IMR-90 (cell line): ENCODE results near the gene SLC22A6. TPM values are rescaled to one million over a fixed set of nuclear protein-coding genes. Genes with fewer than 3 reads are reported as not detected.

Experiments
- ATAC-seq: fragments of 200-7000 bp; cut with Tn5 transposase; 2 replicates; pipeline ENCODE4 v1.9.1; 2020; ENCODE audit warnings: low read depth, mild to moderate bottlenecking, moderate library complexity
- BruUV-seq: library from RNA; stranded (reverse); fragments of 400-500 nt; replicated peaks from 2 replicates; lab custom pipeline; 2021; lab: Mats Ljungman, UMichigan
- CTCF ChIA-PET: fragments of 300-600 bp; formaldehyde crosslinking; extraction: SDS; loops from one replicate; lab custom pipeline; 2021; ENCODE audit warnings: antibody characterized with exemption; lab: Yijun Ruan, JAX
- POLR2A ChIA-PET: fragments of 300-600 bp; sonication (Branson Sonifier 250); formaldehyde crosslinking; loops from one replicate; lab custom pipeline; 2022; ENCODE audit warnings: antibody characterized with exemption; ENCODE audit not compliant: unreplicated experiment; lab: Charles Lee
- DNase-seq: peaks from one replicate; pipeline ENCODE4 v3.0.0; 2013
- H2AFZ ChIP-seq: replicated peaks from 2 replicates; pipeline ENCODE3; 2013; ENCODE audit warnings: low read length, mild to moderate bottlenecking; ENCODE audit not compliant: poor library complexity
- H2AK5ac ChIP-seq: 2 replicates; pipeline ENCODE4 v1.6.1; 2013; ENCODE audit warnings: low read depth, low read length, inconsistent platforms
- H2AK9ac ChIP-seq: replicated peaks from 2 replicates; pipeline ENCODE3; 2013; ENCODE audit warnings: mild to moderate bottlenecking, low read depth, low read length, moderate library complexity; ENCODE audit not compliant: poor library complexity
- H2BK120ac ChIP-seq: 2 replicates; pipeline ENCODE4 v1.6.1; 2013; ENCODE audit warnings: low read depth, low read length, inconsistent platforms
- H2BK15ac ChIP-seq: 3 replicates; pipeline ENCODE4 v1.6.1; 2013; ENCODE audit warnings: low read depth, low read length, inconsistent platforms
- H2BK20ac ChIP-seq: 2 replicates; pipeline ENCODE4 v1.6.1; 2013; ENCODE audit warnings: low read depth, mild to moderate bottlenecking, inconsistent platforms, low read length, moderate library complexity
- H2BK5ac ChIP-seq: 2 replicates; pipeline ENCODE4 v1.6.1; 2013; ENCODE audit warnings: mild to moderate bottlenecking, low read depth, low read length, inconsistent platforms; ENCODE audit not compliant: poor library complexity, severe bottlenecking
- H3K14ac ChIP-seq: replicated peaks from 2 replicates; pipeline ENCODE4 v1.6.1; 2013; ENCODE audit warnings: low read depth, low read length, inconsistent platforms
- H3K18ac ChIP-seq: 2 replicates; pipeline ENCODE4 v1.6.1; 2013; ENCODE audit warnings: low read depth, low read length, control low read depth
- H3K23ac ChIP-seq: 2 replicates; pipeline ENCODE4 v1.6.1; 2013; ENCODE audit warnings: low read depth, low read length, inconsistent platforms
- H3K27ac ChIP-seq: 2 replicates; pipeline ENCODE4 v1.5.1; 2013; ENCODE audit warnings: mild to moderate bottlenecking, control low read depth, low read length; ENCODE audit not compliant: insufficient read depth
- H3K27me3 ChIP-seq: 2 replicates; pipeline ENCODE4 v1.6.1; 2013; ENCODE audit warnings: low read length; ENCODE audit not compliant: control insufficient read depth, insufficient read depth
- H3K36me3 ChIP-seq: 2 replicates; pipeline ENCODE4 v1.6.1; 2013; ENCODE audit warnings: low read length, mixed read lengths; ENCODE audit not compliant: control insufficient read depth, insufficient read depth
- H3K4ac ChIP-seq: 2 replicates; pipeline ENCODE4 v1.6.1; 2013; ENCODE audit warnings: low read depth, low read length, inconsistent platforms
- H3K4me1 ChIP-seq: 2 replicates; pipeline ENCODE4 v1.6.1; 2013; ENCODE audit warnings: low read length, mixed read lengths; ENCODE audit not compliant: control insufficient read depth, insufficient read depth
- H3K4me2 ChIP-seq: 2 replicates; pipeline ENCODE4 v1.6.1; 2013; ENCODE audit warnings: low read depth, mild to moderate bottlenecking, control low read depth, low read length, moderate library complexity
- H3K4me3 ChIP-seq: 2 replicates; pipeline ENCODE4 v1.5.1; 2013; ENCODE audit warnings: low read depth, mild to moderate bottlenecking, control low read depth, low read length, moderate library complexity; ENCODE audit not compliant: insufficient read depth
- H3K56ac ChIP-seq: 2 replicates; pipeline ENCODE4 v1.6.1; 2013; ENCODE audit warnings: low read length, inconsistent platforms; ENCODE audit not compliant: insufficient read depth; ENCODE audit errors: extremely low read depth
- H3K79me1 ChIP-seq, 2 experiments: 2 replicates each; pipeline ENCODE4 v1.6.1; 2013; ENCODE audit warnings: low read length in 2 of 2, inconsistent platforms in 1 of 2, low read depth in 1 of 2
- H3K9ac ChIP-seq: 2 replicates; pipeline ENCODE4 v1.6.1; 2013; ENCODE audit warnings: low read depth, low read length, control low read depth
- H3K9me1 ChIP-seq: 2 replicates; pipeline ENCODE4 v1.6.1; 2013; ENCODE audit warnings: low read length, inconsistent platforms; ENCODE audit not compliant: insufficient read depth
- H3K9me3 ChIP-seq: 2 replicates; pipeline ENCODE4 v1.6.1; 2013; ENCODE audit warnings: low read length; ENCODE audit not compliant: control insufficient read depth, insufficient read depth
- H4K20me1 ChIP-seq: 2 replicates; pipeline ENCODE4 v1.6.1; 2013; ENCODE audit warnings: low read length, inconsistent platforms; ENCODE audit not compliant: insufficient read depth
- H4K5ac ChIP-seq: 2 replicates; pipeline ENCODE4 v1.6.1; 2013; ENCODE audit warnings: mild to moderate bottlenecking, low read depth, low read length, control low read depth
- H4K8ac ChIP-seq, 2 experiments: 2 replicates each; pipeline ENCODE4 v1.6.1; 2013; ENCODE audit warnings: low read depth in 2 of 2, low read length in 2 of 2, control low read depth in 1 of 2, inconsistent platforms in 1 of 2
- H4K91ac ChIP-seq: 2 replicates; pipeline ENCODE4 v1.6.1; 2013; ENCODE audit warnings: low read depth, low read length, inconsistent platforms; ENCODE audit not compliant: insufficient read depth
- BHLHE40 ChIP-seq: fragments of 150-350 bp; IDR thresholded peaks from 2 replicates; pipeline ENCODE4 v1.6.1; 2016; ENCODE audit warnings: mild to moderate bottlenecking, low read depth, low read length
- CEBPB ChIP-seq: IDR thresholded peaks from 2 replicates; pipeline ENCODE4 v1.6.1; 2012; ENCODE audit warnings: low read depth, low read length, improper control_type of control experiment
- CHD1 ChIP-seq: IDR thresholded peaks from 2 replicates; pipeline ENCODE4 v1.6.1; 2012; ENCODE audit warnings: low read depth, low read length, improper control_type of control experiment
- ELK1 ChIP-seq: fragments of 150-350 bp; IDR thresholded peaks from 2 replicates; pipeline ENCODE4 v1.6.1; 2016; ENCODE audit warnings: low read depth, mild to moderate bottlenecking, low read length, moderate library complexity, borderline replicate concordance
- FOS ChIP-seq: fragments of 150-350 bp; IDR thresholded peaks from 2 replicates; pipeline ENCODE4 v1.6.1; 2016; ENCODE audit warnings: low read depth, low read length
- MAFK ChIP-seq: IDR thresholded peaks from 2 replicates; pipeline ENCODE4 v1.6.1; 2012; ENCODE audit warnings: low read depth, low read length, improper control_type of control experiment
- MAZ ChIP-seq: IDR thresholded peaks from 2 replicates; pipeline ENCODE4 v1.6.1; 2012; ENCODE audit warnings: low read depth, mild to moderate bottlenecking, low read length, improper control_type of control experiment, moderate library complexity, borderline replicate concordance
- MXI1 ChIP-seq: IDR thresholded peaks from 2 replicates; pipeline ENCODE4 v1.6.1; 2012; ENCODE audit warnings: low read depth, mild to moderate bottlenecking, low read length, moderate library complexity, borderline replicate concordance
- NFE2L2 ChIP-seq: fragments of 150-350 bp; IDR thresholded peaks from 2 replicates; pipeline ENCODE4 v1.6.1; 2016; ENCODE audit warnings: low read depth, mild to moderate bottlenecking, low read length
- POLR2A ChIP-seq: IDR thresholded peaks from 2 replicates; pipeline ENCODE4 v1.6.1; 2012; ENCODE audit warnings: mild to moderate bottlenecking, low read depth, low read length
- RAD21 ChIP-seq: IDR thresholded peaks from 2 replicates; pipeline ENCODE4 v1.6.1; 2012; ENCODE audit warnings: low read length, improper control_type of control experiment
- RCOR1 ChIP-seq: IDR thresholded peaks from 2 replicates; pipeline ENCODE4 v1.6.1; 2012; ENCODE audit warnings: mild to moderate bottlenecking, low read length, improper control_type of control experiment; ENCODE audit not compliant: insufficient replicate concordance
- RFX5 ChIP-seq: IDR thresholded peaks from 2 replicates; pipeline ENCODE4 v1.8.0; 2012; ENCODE audit warnings: low read depth, mild to moderate bottlenecking, low read length, moderate library complexity
- SMC3 ChIP-seq: fragments of 150-350 bp; IDR thresholded peaks from 2 replicates; pipeline ENCODE4 v1.6.1; 2016; ENCODE audit warnings: low read depth, mild to moderate bottlenecking, antibody characterized with exemption, low read length, moderate library complexity
- USF2 ChIP-seq: fragments of 150-350 bp; IDR thresholded peaks from 2 replicates; pipeline ENCODE4 v1.6.1; 2017; ENCODE audit warnings: mild to moderate bottlenecking, antibody characterized with exemption, low read length, low read depth
- WGBS, 2 experiments: methylation state at CpG; one replicate each; pipeline versions ENCODE4 v1.1.5 to v1.1.7; 2013; ENCODE audit warnings: missing lambda C conversion rate in 2 of 2; ENCODE audit not compliant: insufficient read length in 1 of 2; ENCODE audit errors: extremely low coverage in 2 of 2; 5-methylcytosine and 5-hydroxymethylcytosine counted together
- dilution Hi-C: fragments of 300-500 bp; cut with HindIII; formaldehyde crosslinking; loops from one replicate; pipeline ENCODE4 v1.14.3; 2018; ENCODE audit warnings: low sequenced_read_pairs; ENCODE audit not compliant: unreplicated experiment
- in situ Hi-C: fragments of 300-500 bp; cut with MboI; formaldehyde crosslinking; loops from 3 replicates; pipeline ENCODE4 v1.14.3; 2019; ENCODE audit warnings: low sequenced_read_pairs, inconsistent platforms, mixed read lengths
- intact Hi-C: fragments of 100-400 bp; cut with micrococcal nuclease; formaldehyde crosslinking; loops from 2 replicates; pipeline ENCODE4 v1.10.0; 2022
- polyA plus RNA-seq, 3 experiments: library from polyadenylated mRNA; depleted of rRNA; stranded (reverse); fragments of >200 nt; gene quantifications; 2 replicates each; pipeline ENCODE4 v1.2.3, GENCODE V29; 2012; ENCODE audit warnings: low replicate concordance in 1 of 3
- total RNA-seq: library from RNA; depleted of rRNA; stranded (reverse); fragments of >200 nt; gene quantifications from 2 replicates; pipeline ENCODE4 v1.2.3, GENCODE V29; 2012
- TF ChIP-seq, protein P1 (sequence below): conservative IDR thresholded peaks from 2 replicates; pipeline ENCODE4 v1.5.1; 2012; ENCODE audit warnings: mild to moderate bottlenecking, low read depth, low read length, improper control_type of control experiment

The SLC22A6 gene
- total and polyA plus RNA-seq, 2 of the 4 experiments (the other 2 are of a cell fraction) = not detected

DNA sequence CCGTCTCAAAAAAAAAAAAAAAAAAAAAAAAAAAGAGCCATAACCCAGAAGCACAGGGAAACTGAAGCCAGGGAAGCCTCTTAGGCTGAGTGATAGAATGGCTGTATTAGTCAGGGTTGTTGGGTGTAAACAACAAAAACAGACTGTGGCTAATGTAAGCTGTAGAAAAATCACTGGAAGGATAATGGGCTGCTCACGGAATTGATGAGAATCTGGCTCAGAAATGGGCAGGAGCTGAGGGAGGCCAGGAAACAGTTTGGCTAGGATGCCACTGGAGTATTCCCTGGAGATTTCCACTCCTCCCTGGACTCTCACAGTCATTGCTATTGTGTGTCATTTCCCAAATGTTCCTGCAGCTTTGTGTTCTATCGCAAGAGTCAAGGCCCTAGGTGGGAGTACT lies 22.4 kb downstream of the SLC22A6 start:
- no peaks in the 10 kb centered on the region for H3K79me1 ChIP-seq
- no peaks in the 10 kb centered on the region for H3K9me1 ChIP-seq
- no peak overlapping the region for H4K8ac ChIP-seq
- H3K23ac ChIP-seq = no peak overlapping the region
- H3K27me3 ChIP-seq = no peaks in the 10 kb centered on the region; the same call in 1 of the 2 replicates
- H3K14ac ChIP-seq = no peak overlapping the region
- intact Hi-C loops (no loop called here), dilution Hi-C loops (no loop called here), in situ Hi-C loops (no loop called here)
- H2BK15ac ChIP-seq = no peak overlapping the region
- ChIA-PET POLR2A (interaction anchor here (0.6 kb wide), 1 partner anchor 15 kb away, joined by 3 read pairs; no protein-coding TSS in a partner anchor), CTCF (no interaction called here)
- no peak overlapping the region for H2AFZ ChIP-seq
- H3K4me2 ChIP-seq = no peak overlapping the region
- H3K56ac ChIP-seq = no peak overlapping the region
- no peak overlapping the region for H2AK9ac ChIP-seq
- H3K9ac ChIP-seq = no peak overlapping the region
- H3K36me3 ChIP-seq = no peaks in the 10 kb centered on the region
- no peak for ATAC-seq
- H4K20me1 ChIP-seq = no peaks in the 10 kb centered on the region
- H4K91ac ChIP-seq = no peak overlapping the region
- no peak overlapping the region for H3K27ac ChIP-seq
- WGBS, 2 experiments = 17% methylated on average over 1 of the region's 3 CpGs; no CpG with 5 or more reads in 1 of the 2 experiments
- H2AK5ac ChIP-seq = no peak overlapping the region
- no peak overlapping the region for H2BK5ac ChIP-seq
- no peak for DNase-seq
- no TSS peak for BruUV-seq
- no peak overlapping the region for H3K4me3 ChIP-seq
- no peak overlapping the region for H4K5ac ChIP-seq
- no peak overlapping the region for H2BK120ac ChIP-seq
- TF ChIP-seq MAFK = no peak
- no peak for TF ChIP-seq POLR2A
- no peak for TF ChIP-seq RCOR1
- no peak for TF ChIP-seq FOS
- TF ChIP-seq, protein P1, sequence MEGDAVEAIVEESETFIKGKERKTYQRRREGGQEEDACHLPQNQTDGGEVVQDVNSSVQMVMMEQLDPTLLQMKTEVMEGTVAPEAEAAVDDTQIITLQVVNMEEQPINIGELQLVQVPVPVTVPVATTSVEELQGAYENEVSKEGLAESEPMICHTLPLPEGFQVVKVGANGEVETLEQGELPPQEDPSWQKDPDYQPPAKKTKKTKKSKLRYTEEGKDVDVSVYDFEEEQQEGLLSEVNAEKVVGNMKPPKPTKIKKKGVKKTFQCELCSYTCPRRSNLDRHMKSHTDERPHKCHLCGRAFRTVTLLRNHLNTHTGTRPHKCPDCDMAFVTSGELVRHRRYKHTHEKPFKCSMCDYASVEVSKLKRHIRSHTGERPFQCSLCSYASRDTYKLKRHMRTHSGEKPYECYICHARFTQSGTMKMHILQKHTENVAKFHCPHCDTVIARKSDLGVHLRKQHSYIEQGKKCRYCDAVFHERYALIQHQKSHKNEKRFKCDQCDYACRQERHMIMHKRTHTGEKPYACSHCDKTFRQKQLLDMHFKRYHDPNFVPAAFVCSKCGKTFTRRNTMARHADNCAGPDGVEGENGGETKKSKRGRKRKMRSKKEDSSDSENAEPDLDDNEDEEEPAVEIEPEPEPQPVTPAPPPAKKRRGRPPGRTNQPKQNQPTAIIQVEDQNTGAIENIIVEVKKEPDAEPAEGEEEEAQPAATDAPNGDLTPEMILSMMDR = no peak
- TF ChIP-seq CHD1 = no peak
- TF ChIP-seq NFE2L2 = no peak
- TF ChIP-seq SMC3 = no peak
- TF ChIP-seq BHLHE40 = no peak
- no peak for TF ChIP-seq USF2
- TF ChIP-seq CEBPB = no peak
- no peak for TF ChIP-seq ELK1
- no peak for TF ChIP-seq RFX5
- TF ChIP-seq MXI1 = no peak
- TF ChIP-seq RAD21 = no peak
- TF ChIP-seq MAZ = no peak
- peaks cover 2% of the 10 kb centered on the region; the same call in 1 of the 2 replicates for H3K4me1 ChIP-seq
- no peak overlapping the region for H3K4ac ChIP-seq
- no peak overlapping the region for H3K18ac ChIP-seq
- H3K9me3 ChIP-seq = no peaks in the 10 kb centered on the region
- no peak overlapping the region for H2BK20ac ChIP-seq
